Nephron progenitor cell (in vitro differentiated cells): ENCODE measurements around the gene DYNLT2B.
"Not testable (repeated sequence)": the region's sequence is repeated elsewhere in the genome, so short reads cannot be mapped to it uniquely, and the experiment has no call there.

Experiments used
- DNase-seq: peaks from one replicate; pipeline ENCODE4 v3.0.0; 2021
- H3K27ac Mint-ChIP-seq: 2 replicates; pipeline ENCODE4 v1.8.0; 2021; ENCODE audit warnings: mild to moderate bottlenecking, moderate library complexity, mixed read lengths
- H3K27me3 Mint-ChIP-seq: 2 replicates; pipeline ENCODE4 v1.8.0; 2021; ENCODE audit warnings: mild to moderate bottlenecking, low read depth, mixed read lengths; ENCODE audit not compliant: poor library complexity
- H3K36me3 Mint-ChIP-seq: 2 replicates; pipeline ENCODE4 v1.8.0; 2021; ENCODE audit warnings: low read depth, mixed read lengths
- H3K4me1 Mint-ChIP-seq: 2 replicates; pipeline ENCODE4 v1.8.0; 2021; ENCODE audit warnings: mixed read lengths
- H3K4me3 Mint-ChIP-seq: 2 replicates; pipeline ENCODE4 v1.8.0; 2021; ENCODE audit warnings: mild to moderate bottlenecking, moderate library complexity, mixed read lengths
- H3K9me3 Mint-ChIP-seq: 2 replicates; pipeline ENCODE4 v1.8.0; 2021; ENCODE audit warnings: mild to moderate bottlenecking, moderate library complexity, mixed read lengths
- CTCF ChIP-seq: fragments of 200-600 bp; sonication (generic); IDR thresholded peaks from 2 replicates; pipeline ENCODE4 v1.5.0; 2021; ENCODE audit warnings: antibody characterized with exemption

The DYNLT2B gene

GRCh38 chr3:196323016-196323415, 5.0 kb upstream of the DYNLT2B start:
- Mint-ChIP-seq H3K9me3 (no peaks in the 10 kb centered on the region), H3K27ac (no peak overlapping the region), H3K36me3 (no peaks in the 10 kb centered on the region), H3K27me3 (no peaks in the 10 kb centered on the region), H3K4me3 (no peak overlapping the region), H3K4me1 (peaks cover 13% of the 10 kb centered on the region)
- TF ChIP-seq CTCF = no peak
- no peak for DNase-seq

GRCh38 chr3:196321162-196321561, 3.1 kb upstream of the DYNLT2B start:
- DNase-seq = no peak
- Mint-ChIP-seq H3K27me3 (peaks cover 4% of the 10 kb centered on the region), H3K9me3 (no peaks in the 10 kb centered on the region), H3K4me1 (peaks cover 7% of the 10 kb centered on the region), H3K4me3 (no peak overlapping the region), H3K36me3 (no peaks in the 10 kb centered on the region), H3K27ac (peak overlapping the region; percentile 74)
- no peak for TF ChIP-seq CTCF

GRCh38 chr3:196320137-196320536, 2.1 kb upstream of the DYNLT2B start:
- H3K9me3 Mint-ChIP-seq = no peaks in the 10 kb centered on the region
- no peak overlapping the region for H3K4me3 Mint-ChIP-seq
- peaks cover 7% of the 10 kb centered on the region for H3K4me1 Mint-ChIP-seq
- H3K36me3 Mint-ChIP-seq = no peaks in the 10 kb centered on the region
- no peak for DNase-seq
- H3K27ac Mint-ChIP-seq = no peak overlapping the region
- no peak for TF ChIP-seq CTCF
- peaks cover 4% of the 10 kb centered on the region for H3K27me3 Mint-ChIP-seq

- DNase-seq, H3K27me3 Mint-ChIP-seq, H3K9me3 Mint-ChIP-seq: not testable (repeated sequence)
- Mint-ChIP-seq H3K36me3 (peaks cover 17% of the 10 kb centered on the region), H3K27ac (peak overlapping the region; percentile 88), H3K4me1 (peaks cover 12% of the 10 kb centered on the region), H3K4me3 (peak overlapping the region; percentile 93)
Observed at GRCh38 chr3:196316799-196317686, 997 bp downstream of the DYNLT2B start.

- Mint-ChIP-seq H3K4me1 (peaks cover 12% of the 10 kb centered on the region), H3K36me3 (peaks cover 24% of the 10 kb centered on the region), H3K9me3 (no peaks in the 10 kb centered on the region), H3K27ac (no peak overlapping the region), H3K27me3 (peaks cover 6% of the 10 kb centered on the region), H3K4me3 (peak overlapping the region; percentile 93)
- no peak for TF ChIP-seq CTCF
- no peak for DNase-seq
Observed at GRCh38 chr3:196315821-196316220, 2.2 kb downstream of the DYNLT2B start.

GRCh38 chr3:196314597-196314996, 3.4 kb downstream of the DYNLT2B start:
- H3K9me3 Mint-ChIP-seq = no peaks in the 10 kb centered on the region
- no peak for TF ChIP-seq CTCF
- peaks cover 7% of the 10 kb centered on the region for H3K27me3 Mint-ChIP-seq
- no peak for DNase-seq
- H3K27ac Mint-ChIP-seq = peak overlapping the region; percentile 30
- H3K4me3 Mint-ChIP-seq = no peak overlapping the region
- H3K36me3 Mint-ChIP-seq = peaks cover 28% of the 10 kb centered on the region
- peaks cover 12% of the 10 kb centered on the region for H3K4me1 Mint-ChIP-seq

GRCh38 chr3:196314086-196314485, 4.0 kb downstream of the DYNLT2B start:
- Mint-ChIP-seq H3K4me1 (peaks cover 12% of the 10 kb centered on the region), H3K36me3 (peaks cover 33% of the 10 kb centered on the region), H3K27ac (peak overlapping the region; percentile 91)
- H3K27me3 Mint-ChIP-seq, H3K9me3 Mint-ChIP-seq, DNase-seq, H3K4me3 Mint-ChIP-seq: not testable (repeated sequence)

- H3K9me3 Mint-ChIP-seq = not testable (repeated sequence)
Observed at GRCh38 chr3:196302960-196303359, 15.1 kb downstream of the DYNLT2B start.

GRCh38 chr3:196302551-196302950, 15.5 kb downstream of the DYNLT2B start:
- H3K27me3 Mint-ChIP-seq, H3K4me1 Mint-ChIP-seq, H3K4me3 Mint-ChIP-seq, DNase-seq, H3K9me3 Mint-ChIP-seq, H3K27ac Mint-ChIP-seq: not testable (repeated sequence)
- H3K36me3 Mint-ChIP-seq = peaks cover 58% of the 10 kb centered on the region

More at GRCh38 chr3:196302960-196303359, 15.1 kb downstream of the DYNLT2B start:
- not testable (repeated sequence) for DNase-seq, H3K27me3 Mint-ChIP-seq, H3K4me3 Mint-ChIP-seq, H3K4me1 Mint-ChIP-seq
- peak overlapping the region; percentile 86 for H3K27ac Mint-ChIP-seq
- H3K36me3 Mint-ChIP-seq = peaks cover 58% of the 10 kb centered on the region
